ENCODE data around the gene STK17A. TPM values are rescaled to one million over a fixed set of nuclear protein-coding genes. Genes with fewer than 3 reads are reported as not detected.

STK17A gene
- total RNA-seq, 5 donors from 2014 or later (not counting 1 experiment from before 2014, with no cell fraction given) = 101 to 120 (median 117) TPM

GRCh38 chr7:43537765-43538403 is 45.0 kb upstream of the STK17A start:
- H3K36me3 Mint-ChIP-seq = no peaks in the 10 kb centered on the region
- ATAC-seq (replicated peaks in 1 of 4) (no peak), DNase-seq (no peak)
- Histone ChIP-seq H3K27me3 (replicated peaks in 1 of 2; ENCODE audit: control insufficient read depth in 2 of 2, extremely low read depth in 1 of 2, insufficient read depth in 2 of 2, low read length in 1 of 2) (peaks cover 0 to 6% of the 10 kb centered on the region in 2 experiments), H3K4me3 (ENCODE audit: control insufficient read depth in 1 of 2, extremely low read depth in 1 of 2, low read length in 1 of 2) (no peak overlapping the region), H3K4me1 (ENCODE audit: control insufficient read depth in 1 of 2, extremely low read depth in 1 of 2, insufficient read depth in 2 of 2, low read length in 2 of 2) (no peaks in the 10 kb centered on the region), H3K36me3 (ENCODE audit: control insufficient read depth in 2 of 2, extremely low read depth in 1 of 2, insufficient read depth in 1 of 2, low read length in 1 of 2) (no peaks in the 10 kb centered on the region), H3K27ac (ENCODE audit: low read length) (no peak overlapping the region), H3K9me3 (no peaks in the 10 kb centered on the region)
- no peaks in the 10 kb centered on the region for H3K4me1 Mint-ChIP-seq
- ChIA-PET POLR2A (no interaction called here), CTCF (no interaction called here)
- no peaks in the 10 kb centered on the region for H3K9me3 Mint-ChIP-seq
- H3K4me3 Mint-ChIP-seq = no peak overlapping the region
- H3K27ac Mint-ChIP-seq = no peak overlapping the region
- 91% methylated on average over 8 of the region's 9 CpGs for WGBS (ENCODE audit: insufficient coverage)
- H3K27me3 Mint-ChIP-seq = peaks cover 7 to 15% of the 10 kb centered on the region in 2 donors

- Histone ChIP-seq H3K36me3 (ENCODE audit: control insufficient read depth in 2 of 2, extremely low read depth in 1 of 2, insufficient read depth in 1 of 2, low read length in 1 of 2) (no peaks in the 10 kb centered on the region), H3K4me3 (ENCODE audit: control insufficient read depth in 1 of 2, extremely low read depth in 1 of 2, low read length in 1 of 2) (no peak overlapping the region), H3K9me3 (no peaks in the 10 kb centered on the region), H3K27me3 (replicated peaks in 1 of 2; ENCODE audit: control insufficient read depth in 2 of 2, extremely low read depth in 1 of 2, insufficient read depth in 2 of 2, low read length in 1 of 2) (peaks cover 0 to 6% of the 10 kb centered on the region in 2 experiments), H3K27ac (ENCODE audit: low read length) (no peak overlapping the region), H3K4me1 (ENCODE audit: control insufficient read depth in 1 of 2, extremely low read depth in 1 of 2, insufficient read depth in 2 of 2, low read length in 2 of 2) (no peaks in the 10 kb centered on the region)
- Mint-ChIP-seq H3K36me3 (no peaks in the 10 kb centered on the region), H3K9me3 (no peaks in the 10 kb centered on the region), H3K4me1 (no peaks in the 10 kb centered on the region), H3K27ac (no peak overlapping the region), H3K27me3 (peaks cover 7 to 15% of the 10 kb centered on the region in 2 donors), H3K4me3 (no peak overlapping the region)
- WGBS (ENCODE audit: insufficient coverage) = no CpG with 5 or more reads among the region's 4 CpGs
- DNase-seq = no peak
- POLR2A ChIA-PET = no interaction called here
- CTCF ChIA-PET = no interaction called here
- ATAC-seq (replicated peaks in 1 of 4) = no peak
These were observed 44.5 kb upstream of the STK17A start for GRCh38 chr7:43538404-43538771.

GRCh38 chr7:43540471-43540870 is 42.4 kb upstream of the STK17A start:
- CTCF ChIA-PET = no interaction called here
- ATAC-seq (replicated peaks in 1 of 4) = no peak
- Mint-ChIP-seq H3K27ac (no peak overlapping the region), H3K36me3 (no peaks in the 10 kb centered on the region), H3K4me1 (no peaks in the 10 kb centered on the region), H3K9me3 (no peaks in the 10 kb centered on the region), H3K4me3 (no peak overlapping the region), H3K27me3 (peaks cover 8 to 12% of the 10 kb centered on the region in 2 donors)
- Histone ChIP-seq H3K36me3 (ENCODE audit: control insufficient read depth in 2 of 2, extremely low read depth in 1 of 2, insufficient read depth in 1 of 2, low read length in 1 of 2) (no peaks in the 10 kb centered on the region), H3K27me3 (replicated peaks in 1 of 2; ENCODE audit: control insufficient read depth in 2 of 2, extremely low read depth in 1 of 2, insufficient read depth in 2 of 2, low read length in 1 of 2) (peaks cover 0 to 6% of the 10 kb centered on the region in 2 experiments), H3K4me1 (ENCODE audit: control insufficient read depth in 1 of 2, extremely low read depth in 1 of 2, insufficient read depth in 2 of 2, low read length in 2 of 2) (no peaks in the 10 kb centered on the region), H3K27ac (ENCODE audit: low read length) (no peak overlapping the region), H3K4me3 (ENCODE audit: control insufficient read depth in 1 of 2, extremely low read depth in 1 of 2, low read length in 1 of 2) (no peak overlapping the region), H3K9me3 (no peaks in the 10 kb centered on the region)
- no peak for DNase-seq
- POLR2A ChIA-PET = no interaction called here
- WGBS (ENCODE audit: insufficient coverage) = 100% methylated on average over 1 of the region's 3 CpGs

GRCh38 chr7:43542716-43543115 is 40.2 kb upstream of the STK17A start:
- Histone ChIP-seq H3K4me3 (ENCODE audit: control insufficient read depth in 1 of 2, extremely low read depth in 1 of 2, low read length in 1 of 2) (no peak overlapping the region), H3K36me3 (ENCODE audit: control insufficient read depth in 2 of 2, extremely low read depth in 1 of 2, insufficient read depth in 1 of 2, low read length in 1 of 2) (no peaks in the 10 kb centered on the region), H3K9me3 (no peaks in the 10 kb centered on the region), H3K27ac (ENCODE audit: low read length) (no peak overlapping the region), H3K27me3 (replicated peaks in 1 of 2; ENCODE audit: control insufficient read depth in 2 of 2, extremely low read depth in 1 of 2, insufficient read depth in 2 of 2, low read length in 1 of 2) (peaks cover 0 to 6% of the 10 kb centered on the region in 2 experiments), H3K4me1 (ENCODE audit: control insufficient read depth in 1 of 2, extremely low read depth in 1 of 2, insufficient read depth in 2 of 2, low read length in 2 of 2) (no peaks in the 10 kb centered on the region)
- DNase-seq = no peak
- Mint-ChIP-seq H3K4me1 (no peaks in the 10 kb centered on the region), H3K27me3 (peaks cover 12 to 13% of the 10 kb centered on the region in 2 donors), H3K27ac (no peak overlapping the region), H3K4me3 (no peak overlapping the region), H3K9me3 (peaks cover 0 to 4% (median 3%) of the 10 kb centered on the region in 3 donors), H3K36me3 (peaks cover 3% of the 10 kb centered on the region)
- WGBS (ENCODE audit: insufficient coverage) = no CpG with 5 or more reads among the region's 5 CpGs
- POLR2A ChIA-PET = no interaction called here
- CTCF ChIA-PET = no interaction called here
- no peak for ATAC-seq (replicated peaks in 1 of 4)

- peaks cover 3% of the 10 kb centered on the region for H3K36me3 Mint-ChIP-seq
- no peak overlapping the region for H3K4me3 ChIP-seq (ENCODE audit: control insufficient read depth in 1 of 2, extremely low read depth in 1 of 2, low read length in 1 of 2)
- no peak overlapping the region for H3K4me3 Mint-ChIP-seq
- H3K27me3 Mint-ChIP-seq = peaks cover 8 to 10% of the 10 kb centered on the region in 2 donors
- ChIA-PET CTCF (no interaction called here), POLR2A (interaction anchor here in 1 of 2 donors (0.6 kb wide), 1 partner anchor 33 kb away, joined by 3 read pairs; no protein-coding TSS in a partner anchor)
- peaks cover 0 to 4% (median 3%) of the 10 kb centered on the region in 3 donors for H3K9me3 Mint-ChIP-seq
- no peaks in the 10 kb centered on the region for H3K4me1 ChIP-seq (ENCODE audit: control insufficient read depth in 1 of 2, extremely low read depth in 1 of 2, insufficient read depth in 2 of 2, low read length in 2 of 2)
- H3K36me3 ChIP-seq (ENCODE audit: control insufficient read depth in 2 of 2, extremely low read depth in 1 of 2, insufficient read depth in 1 of 2, low read length in 1 of 2) = no peaks in the 10 kb centered on the region
- no peaks in the 10 kb centered on the region for H3K9me3 ChIP-seq
- no peak overlapping the region for H3K27ac Mint-ChIP-seq
- H3K27me3 ChIP-seq (replicated peaks in 1 of 2; ENCODE audit: control insufficient read depth in 2 of 2, extremely low read depth in 1 of 2, insufficient read depth in 2 of 2, low read length in 1 of 2) = peaks cover 0 to 6% of the 10 kb centered on the region in 2 experiments
- no peak for ATAC-seq (replicated peaks in 1 of 4)
- no peak overlapping the region for H3K27ac ChIP-seq (ENCODE audit: low read length)
- no peak for DNase-seq
- no peaks in the 10 kb centered on the region for H3K4me1 Mint-ChIP-seq
These were observed 36.7 kb upstream of the STK17A start for GRCh38 chr7:43546231-43546630.

GRCh38 chr7:43550427-43550826 is 32.5 kb upstream of the STK17A start:
- DNase-seq (no peak), ATAC-seq (replicated peaks in 1 of 4) (no peak)
- Mint-ChIP-seq H3K27ac (no peak overlapping the region), H3K4me1 (peaks cover 27 to 32% (median 28%) of the 10 kb centered on the region in 3 donors), H3K27me3 (peaks cover 4 to 5% of the 10 kb centered on the region in 2 donors), H3K9me3 (peaks cover 0 to 4% (median 3%) of the 10 kb centered on the region in 3 donors), H3K36me3 (peaks cover 3% of the 10 kb centered on the region), H3K4me3 (no peak overlapping the region)
- H3K36me3 ChIP-seq (ENCODE audit: control insufficient read depth in 2 of 2, extremely low read depth in 1 of 2, insufficient read depth in 1 of 2, low read length in 1 of 2) = no peaks in the 10 kb centered on the region
- H3K9me3 ChIP-seq = no peaks in the 10 kb centered on the region
- peaks cover 12 to 21% of the 10 kb centered on the region in 2 experiments for H3K4me1 ChIP-seq (ENCODE audit: control insufficient read depth in 1 of 2, extremely low read depth in 1 of 2, insufficient read depth in 2 of 2, low read length in 2 of 2)
- H3K4me3 ChIP-seq (ENCODE audit: control insufficient read depth in 1 of 2, extremely low read depth in 1 of 2, low read length in 1 of 2) = no peak overlapping the region
- ChIA-PET POLR2A (no interaction called here), CTCF (no interaction called here)
- peaks cover 0 to 9% of the 10 kb centered on the region in 2 experiments for H3K27me3 ChIP-seq (replicated peaks in 1 of 2; ENCODE audit: control insufficient read depth in 2 of 2, extremely low read depth in 1 of 2, insufficient read depth in 2 of 2, low read length in 1 of 2)
- no peak overlapping the region for H3K27ac ChIP-seq (ENCODE audit: low read length)
- 97% methylated on average over 14 of the region's 16 CpGs for WGBS (ENCODE audit: insufficient coverage)

All from T-cell (primary cell).